H9 (cell line): ENCODE results near the gene CTCFL. TPM values are rescaled to one million over a fixed set of nuclear protein-coding genes. Genes with fewer than 3 reads are reported as not detected.

Experiments used
- DNase-seq: peaks from one replicate; pipeline ENCODE4 v3.0.0-alpha.2; 2017
- H2AFZ ChIP-seq: one replicate; pipeline ENCODE4 v1.6.1; 2013; ENCODE audit warnings: mild to moderate bottlenecking, low read length, control low read depth, moderate library complexity
- H2AK5ac ChIP-seq: 2 replicates; pipeline ENCODE4 v1.6.1; 2013; ENCODE audit warnings: low read length, control low read depth, mixed read lengths; ENCODE audit not compliant: insufficient read length
- H2BK120ac ChIP-seq: one replicate; pipeline ENCODE4 v1.6.1; 2013; ENCODE audit warnings: low read depth, mild to moderate bottlenecking, low read length, control low read depth, inconsistent platforms; ENCODE audit not compliant: poor library complexity, severe bottlenecking
- H2BK12ac ChIP-seq: 2 replicates; pipeline ENCODE4 v1.6.1; 2013; ENCODE audit warnings: low read length, control low read depth, mixed read lengths, low read depth; ENCODE audit not compliant: insufficient read length
- H2BK15ac ChIP-seq: 2 replicates; pipeline ENCODE4 v1.6.1; 2013; ENCODE audit warnings: low read depth, low read length, control low read depth
- H2BK20ac ChIP-seq: one replicate; pipeline ENCODE4 v1.6.1; 2013; ENCODE audit warnings: low read depth, mild to moderate bottlenecking, low read length, control low read depth, inconsistent platforms; ENCODE audit not compliant: poor library complexity, severe bottlenecking
- H2BK5ac ChIP-seq: 2 replicates; pipeline ENCODE4 v1.6.1; 2013; ENCODE audit warnings: low read length, control low read depth, mixed read lengths; ENCODE audit not compliant: insufficient read length
- H3K14ac ChIP-seq: 2 replicates; pipeline ENCODE4 v1.6.1; 2013; ENCODE audit warnings: low read length, control low read depth; ENCODE audit not compliant: insufficient read depth
- H3K18ac ChIP-seq: 2 replicates; pipeline ENCODE4 v1.6.1; 2013; ENCODE audit warnings: low read depth, mild to moderate bottlenecking, mixed read lengths, low read length, control low read depth; ENCODE audit not compliant: insufficient read length
- H3K23ac ChIP-seq: 2 replicates; pipeline ENCODE4 v1.6.1; 2013; ENCODE audit warnings: low read length, control low read depth, mixed read lengths, low read depth; ENCODE audit not compliant: insufficient read length
- H3K23me2 ChIP-seq: 2 replicates; pipeline ENCODE4 v1.6.1; 2013; ENCODE audit warnings: low read depth, mild to moderate bottlenecking, mixed read lengths, low read length, control low read depth; ENCODE audit not compliant: insufficient read length, poor library complexity, severe bottlenecking
- H3K27ac ChIP-seq: 2 replicates; pipeline ENCODE4 v1.5.1; 2013; ENCODE audit warnings: low read length, control low read depth, mixed read lengths, low read depth; ENCODE audit not compliant: insufficient read length
- H3K27me3 ChIP-seq: 2 replicates; pipeline ENCODE4 v1.6.1; 2013; ENCODE audit warnings: low read length, control low read depth, inconsistent platforms; ENCODE audit not compliant: insufficient read depth
- H3K4ac ChIP-seq: 2 replicates; pipeline ENCODE4 v1.6.1; 2013; ENCODE audit warnings: low read depth, mild to moderate bottlenecking, control low read depth, inconsistent platforms, low read length, moderate library complexity
- H3K4me1 ChIP-seq: 2 replicates; pipeline ENCODE4 v1.6.1; 2013; ENCODE audit warnings: low read length, control low read depth, inconsistent platforms; ENCODE audit not compliant: insufficient read depth
- H3K4me2 ChIP-seq: 2 replicates; pipeline ENCODE4 v1.6.1; 2013; ENCODE audit warnings: low read length, control low read depth, mixed read lengths; ENCODE audit not compliant: insufficient read length, insufficient read depth
- H3K56ac ChIP-seq: 2 replicates; pipeline ENCODE4 v1.6.1; 2013; ENCODE audit warnings: low read depth, mild to moderate bottlenecking, mixed read lengths, low read length, control low read depth; ENCODE audit not compliant: insufficient read length
- H3K79me1 ChIP-seq: 2 replicates; pipeline ENCODE4 v1.6.1; 2013; ENCODE audit warnings: low read depth, mild to moderate bottlenecking, moderate library complexity, low read length, control low read depth, inconsistent platforms; ENCODE audit not compliant: insufficient read depth, poor library complexity, severe bottlenecking
- H3K79me2 ChIP-seq: 2 replicates; pipeline ENCODE4 v1.6.1; 2013; ENCODE audit warnings: low read length, control low read depth, inconsistent platforms; ENCODE audit not compliant: insufficient read depth
- H3K9ac ChIP-seq: 2 replicates; pipeline ENCODE4 v1.6.1; 2013; ENCODE audit warnings: low read length, control low read depth, mixed read lengths; ENCODE audit not compliant: insufficient read length; ENCODE audit errors: extremely low read depth
- H3K9me3 ChIP-seq: one replicate; pipeline ENCODE4 v1.6.1; 2013; ENCODE audit warnings: low read depth, low read length, inconsistent platforms; ENCODE audit not compliant: control insufficient read depth
- H3T11ph ChIP-seq: one replicate; pipeline ENCODE4 v1.6.1; 2013; ENCODE audit warnings: mild to moderate bottlenecking, low read length, control low read depth, inconsistent platforms
- H4K20me1 ChIP-seq: one replicate; pipeline ENCODE4 v1.6.1; 2013; ENCODE audit not compliant: control insufficient read depth, insufficient read length, insufficient read depth
- H4K5ac ChIP-seq: 2 replicates; pipeline ENCODE4 v1.6.1; 2013; ENCODE audit warnings: low read depth, mild to moderate bottlenecking, mixed read lengths, low read length, control low read depth; ENCODE audit not compliant: insufficient read length
- H4K8ac ChIP-seq: replicated peaks from 2 replicates; pipeline ENCODE4 v1.6.1; 2013; ENCODE audit warnings: low read length, control low read depth, mixed read lengths, low read depth; ENCODE audit not compliant: insufficient read length
- H4K91ac ChIP-seq: 2 replicates; pipeline ENCODE4 v1.6.1; 2013; ENCODE audit warnings: low read depth, mild to moderate bottlenecking, moderate library complexity, mixed read lengths, low read length, control low read depth; ENCODE audit not compliant: insufficient read length
- H3K27ac Mint-ChIP-seq, 3 experiments: 2 replicates in 2 of 3; 3 replicates in 1 of 3; pipeline ENCODE4 v1.8.0; 2020 to 2021; ENCODE audit warnings: mixed read lengths in 3 of 3, mild to moderate bottlenecking in 1 of 3, moderate library complexity in 1 of 3
- H3K27me3 Mint-ChIP-seq: 2 replicates; pipeline ENCODE4 v1.8.0; 2021; ENCODE audit warnings: low read depth, mild to moderate bottlenecking, moderate library complexity, mixed read lengths
- H3K36me3 Mint-ChIP-seq, 3 experiments: 2 replicates in 2 of 3; 3 replicates in 1 of 3; pipeline ENCODE4 v1.8.0; 2020 to 2021; ENCODE audit warnings: low read depth in 3 of 3, mixed read lengths in 3 of 3; ENCODE audit not compliant: insufficient read depth in 1 of 3
- H3K4me1 Mint-ChIP-seq, 2 experiments: 2 replicates each; pipeline ENCODE4 v1.8.0; 2020; ENCODE audit warnings: mixed read lengths in 2 of 2
- H3K4me3 Mint-ChIP-seq, 2 experiments: 2 replicates in 1 of 2; 3 replicates in 1 of 2; pipeline ENCODE4 v1.8.0; 2020 to 2021; ENCODE audit warnings: mild to moderate bottlenecking in 2 of 2, mixed read lengths in 2 of 2, moderate library complexity in 1 of 2
- H3K9me3 Mint-ChIP-seq, 2 experiments: 2 replicates in 1 of 2; 3 replicates in 1 of 2; pipeline ENCODE4 v1.8.0; 2020; ENCODE audit warnings: mild to moderate bottlenecking in 2 of 2, mixed read lengths in 2 of 2, moderate library complexity in 1 of 2
- CTCF ChIP-seq: fragments of 200-600 bp; sonication (generic); conservative IDR thresholded peaks from 3 replicates; pipeline ENCODE4 v1.8.0; 2021; ENCODE audit warnings: antibody characterized with exemption, mild to moderate bottlenecking
- whole genome bisulfite sequencing: extraction: QIAGEN DNeasy Blood & Tissue Kit; methylation state at CpG from one replicate; pipeline ENCODE4 v1.1.7; 2013; ENCODE audit warnings: missing lambda C conversion rate, low lambda C conversion rate, mixed read lengths; ENCODE audit not compliant: insufficient read length; ENCODE audit errors: extremely low coverage; 5-methylcytosine and 5-hydroxymethylcytosine counted together
- total RNA-seq: library from RNA; stranded (reverse); gene quantifications from 2 replicates; pipeline ENCODE4 v1.2.1, GENCODE V29; 2021

CTCFL gene
- total RNA-seq, 1 experiment from 2014 or later: 0.90 TPM

- WGBS: no CpG with 5 or more reads among the region's 8 CpGs
These were observed 16.6 kb downstream of the CTCFL start for GRCh38 chr20:57508381-57508780.

More at GRCh38 chr20:57508381-57508780, 16.6 kb downstream of the CTCFL start:
- H3K23ac ChIP-seq: no peak overlapping the region
- DNase-seq: no peak
- H3K23me2 ChIP-seq: no peaks in the 10 kb centered on the region
- H3K79me1 ChIP-seq: no peaks in the 10 kb centered on the region
- H2AK5ac ChIP-seq: no peak overlapping the region
- no peak overlapping the region for H3K4me2 ChIP-seq
- Mint-ChIP-seq H3K4me1 (peaks cover 25 to 28% of the 10 kb centered on the region in 2 experiments), H3K27ac (no peak overlapping the region), H3K27me3 (peaks cover 2% of the 10 kb centered on the region; the same call in 1 of the 2 replicates), H3K4me3 (no peak overlapping the region), H3K9me3 (no peaks in the 10 kb centered on the region), H3K36me3 (no peaks in the 10 kb centered on the region)
- H3K4me1 ChIP-seq: peaks cover 6% of the 10 kb centered on the region; the same call in 1 of the 2 replicates
- no peak overlapping the region for H4K8ac ChIP-seq
- no peak overlapping the region for H3K56ac ChIP-seq
- no peak overlapping the region for H2BK12ac ChIP-seq
- no peak overlapping the region for H3T11ph ChIP-seq
- H3K9ac ChIP-seq: no peak overlapping the region
- no peak overlapping the region for H4K91ac ChIP-seq
- no peak overlapping the region for H3K27ac ChIP-seq
- no peaks in the 10 kb centered on the region for H3K79me2 ChIP-seq
- no peak for TF ChIP-seq CTCF
- H2BK5ac ChIP-seq: no peak overlapping the region
- no peaks in the 10 kb centered on the region for H4K20me1 ChIP-seq
- H2BK20ac ChIP-seq: no peak overlapping the region
- no peak overlapping the region for H2BK15ac ChIP-seq
- H2AFZ ChIP-seq: no peak overlapping the region
- no peak overlapping the region for H3K4ac ChIP-seq
- no peak overlapping the region for H3K18ac ChIP-seq
- no peak overlapping the region for H3K14ac ChIP-seq
- H3K27me3 ChIP-seq: no peaks in the 10 kb centered on the region
- no peak overlapping the region for H4K5ac ChIP-seq
- H3K9me3 ChIP-seq: no peaks in the 10 kb centered on the region
- H2BK120ac ChIP-seq: no peak overlapping the region
